UCSD-AML1 (cell line): ENCODE results near the gene PRPF19.
"Not testable (repeated sequence)": the region's sequence is repeated elsewhere in the genome, so short reads cannot be mapped to it uniquely, and the experiment has no call there.

Source experiments
- DNase-seq: peaks from one replicate; lab custom pipeline; 2025; ENCODE audit not compliant: unreplicated experiment; lab: John Stamatoyannopoulos, UW

Gene PRPF19

GRCh38 chr11:60910281-60910687 is 3.9 kb upstream of the PRPF19 start:
- DNase-seq = no peak

DNA sequence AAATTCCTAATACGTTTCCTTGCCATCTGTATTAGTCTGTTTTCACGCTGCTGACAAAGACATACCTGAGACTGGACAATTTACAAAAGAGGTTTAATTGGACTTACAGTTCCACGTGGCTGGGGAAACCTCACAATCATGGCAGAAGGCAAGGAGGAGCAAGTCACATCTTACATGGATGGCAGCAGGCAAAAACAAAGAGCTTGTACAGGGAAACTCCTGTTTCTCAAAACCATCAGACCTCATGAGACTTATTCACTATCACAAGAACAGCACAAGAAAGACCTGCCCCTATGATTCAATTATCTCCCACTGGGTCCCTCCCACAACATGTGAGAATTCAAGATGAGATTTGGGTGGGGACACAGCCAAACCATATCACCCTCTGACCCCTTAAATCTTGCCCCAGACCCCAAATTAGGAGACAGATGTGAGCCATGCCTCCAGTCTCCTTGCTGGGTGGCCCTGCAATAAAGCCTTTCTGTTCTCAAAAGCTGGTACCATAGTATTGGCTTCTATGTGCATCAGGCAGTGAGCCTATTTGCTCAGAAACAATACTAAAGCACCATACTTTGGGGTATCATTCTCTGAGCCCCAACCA is 3.4 kb upstream of the PRPF19 start:
- not testable (repeated sequence) for DNase-seq

DNA sequence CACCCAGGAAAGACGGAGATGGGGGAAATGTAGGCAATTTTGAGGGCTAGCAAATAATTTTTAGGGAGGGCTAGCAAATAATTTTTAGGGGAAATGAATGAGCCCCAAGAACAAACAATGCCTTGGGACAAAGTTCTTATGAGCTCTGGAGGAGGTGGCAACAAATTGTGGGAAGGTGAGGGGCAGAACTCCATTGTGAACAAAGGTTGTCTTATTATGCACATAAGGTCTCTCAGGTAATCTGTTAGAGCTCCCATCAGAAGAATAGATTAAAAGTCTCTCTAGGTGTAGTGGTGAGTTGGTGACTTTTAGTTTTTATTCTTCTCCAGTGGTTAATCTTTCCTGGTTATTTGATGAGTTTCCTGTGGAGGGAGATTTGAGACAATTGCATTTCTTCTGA is 2.4 kb upstream of the PRPF19 start:
- DNase-seq = no peak

DNA sequence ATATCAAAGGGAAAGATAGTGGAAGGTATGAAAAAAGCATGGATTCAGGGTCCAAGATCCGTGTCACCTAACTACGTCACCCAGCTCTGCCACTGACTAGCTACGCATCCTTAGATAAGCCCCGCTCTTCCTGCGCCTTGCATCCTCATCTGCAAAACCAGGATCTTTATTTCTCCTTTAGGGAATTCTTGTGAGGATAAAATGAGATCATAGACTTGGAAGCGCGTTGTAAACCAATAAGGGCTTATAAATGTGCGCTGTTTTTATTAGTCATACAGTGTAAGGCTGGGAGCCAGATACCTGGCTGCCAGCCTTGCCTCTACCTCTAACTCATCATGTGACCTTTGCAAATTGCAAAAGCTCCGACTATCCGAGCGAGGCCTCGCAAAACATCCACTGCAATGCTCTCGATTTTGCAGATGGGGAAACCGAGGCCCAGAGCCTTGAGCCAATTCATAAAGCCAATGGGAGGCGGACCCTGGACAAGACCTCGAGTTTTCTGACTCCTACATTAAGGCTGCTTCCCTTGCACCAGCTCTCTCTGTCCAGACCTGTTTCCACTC is 753 bp downstream of the PRPF19 start:
- no peak for DNase-seq

DNA sequence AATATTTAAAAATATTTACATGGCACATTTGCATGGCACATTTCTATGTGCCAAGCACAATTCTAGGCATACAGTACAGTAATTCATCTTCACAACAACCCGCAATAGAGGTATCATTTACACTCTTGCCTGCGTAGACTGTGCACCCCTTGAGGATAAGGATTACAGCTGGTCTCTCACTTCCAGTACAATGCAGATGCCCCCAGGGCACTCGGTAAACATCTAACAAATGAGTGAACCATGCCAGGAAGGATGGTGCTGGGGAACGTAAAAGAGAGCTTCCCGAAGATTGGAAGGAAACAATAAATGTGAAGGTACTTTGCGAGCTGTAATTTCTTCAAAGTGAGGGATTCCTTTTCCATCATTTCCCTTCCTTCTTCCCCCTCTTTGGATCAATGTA is 1.3 kb downstream of the PRPF19 start:
- DNase-seq = no peak

GRCh38 chr11:60902625-60903024 is 3.8 kb downstream of the PRPF19 start:
- no peak for DNase-seq

DNA sequence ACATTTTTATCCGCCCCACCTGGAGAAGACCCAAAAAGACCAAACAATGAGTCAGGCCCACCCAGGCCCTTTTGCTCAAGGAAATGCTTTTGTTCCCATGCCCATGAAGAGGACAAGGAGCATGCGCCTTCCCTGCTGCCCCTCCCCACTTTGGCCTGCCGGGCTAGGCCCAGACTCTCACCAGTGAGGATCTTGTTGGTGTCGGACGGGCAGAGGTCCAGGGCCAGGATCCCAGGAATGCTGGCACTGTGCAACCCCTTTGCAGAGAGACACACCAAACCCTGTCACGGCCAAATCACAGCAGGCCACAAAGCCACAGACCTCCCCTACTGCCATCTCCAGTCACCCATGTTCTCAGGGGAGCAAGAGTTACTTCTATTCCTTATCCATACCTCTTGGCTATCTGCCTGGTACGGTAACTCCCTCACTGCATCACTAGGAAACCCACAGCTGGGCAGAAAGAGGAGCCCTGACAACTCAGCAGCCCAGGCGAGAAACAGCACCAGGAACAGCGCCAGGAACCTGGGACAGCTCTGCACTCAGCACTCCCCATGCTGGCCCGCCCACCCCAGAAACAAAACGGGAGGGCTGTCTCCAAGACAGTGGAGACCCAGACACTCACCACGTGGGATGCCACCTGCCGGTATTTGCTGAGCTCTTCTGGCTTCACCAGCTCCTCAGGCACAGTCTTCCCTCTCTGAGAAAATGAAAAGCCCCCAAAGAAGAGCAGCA is 5.5 kb downstream of the PRPF19 start:
- no peak for DNase-seq

DNA sequence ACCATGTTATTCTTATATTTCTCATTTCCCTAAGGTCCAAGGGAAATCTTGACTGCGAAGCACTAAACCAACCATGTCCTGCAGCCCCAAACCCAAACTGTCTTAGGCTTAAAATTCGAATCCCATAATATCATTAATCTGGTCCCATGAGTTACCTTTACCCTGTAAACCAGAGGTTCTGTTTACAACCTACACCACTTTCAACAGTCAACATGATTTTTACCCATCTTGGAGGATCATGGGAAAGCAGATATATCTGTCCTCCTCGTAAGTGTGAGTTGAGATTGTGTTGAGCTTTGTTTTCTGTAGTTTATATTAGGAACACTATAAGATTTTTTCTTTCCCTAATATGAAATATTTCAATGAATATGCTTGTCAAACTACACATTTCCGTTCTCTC is 6.4 kb downstream of the PRPF19 start:
- DNase-seq = no peak

DNA sequence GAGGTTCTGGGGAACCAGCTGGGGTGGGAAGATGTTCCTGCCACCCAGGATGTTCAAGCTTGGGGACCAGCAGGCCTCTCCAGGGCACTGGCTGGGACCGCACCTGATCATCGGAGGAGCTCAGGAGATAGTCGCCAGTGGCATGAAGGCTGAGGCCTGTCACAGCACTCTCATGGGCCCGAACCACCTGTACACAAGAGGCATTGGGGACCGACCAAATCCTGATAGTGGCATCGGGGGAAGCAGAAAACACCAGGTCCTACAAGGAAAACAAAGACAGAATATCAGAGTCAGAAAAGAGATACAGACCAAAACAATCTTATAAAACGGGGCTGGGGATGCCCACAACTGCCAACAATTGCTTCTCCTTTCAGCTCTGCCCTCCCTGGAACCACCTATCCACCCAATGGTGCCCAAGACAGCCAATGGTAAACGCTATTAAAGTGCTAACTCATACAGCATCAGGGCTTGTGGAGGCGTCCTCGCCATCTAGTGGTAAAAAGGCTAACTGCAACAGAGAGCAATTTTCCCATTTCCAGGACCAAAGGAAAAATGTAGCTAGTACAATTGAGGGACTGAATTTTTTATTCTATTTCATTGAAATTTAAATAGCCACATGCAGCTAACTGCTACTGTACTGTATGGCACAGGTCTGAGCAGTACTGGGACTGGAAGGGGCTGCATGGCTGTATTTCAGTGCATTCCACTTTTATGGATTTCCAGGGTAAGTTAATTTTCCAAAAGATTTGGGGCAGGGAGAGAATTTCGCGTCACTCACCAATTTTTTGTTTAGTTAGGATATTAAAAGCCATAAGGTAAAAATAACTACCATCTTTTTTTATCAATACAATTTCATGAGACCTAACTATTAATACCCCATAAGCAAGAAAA is 7.1 kb downstream of the PRPF19 start:
- DNase-seq = peak; percentile 34

GRCh38 chr11:60897496-60897895 is 8.9 kb downstream of the PRPF19 start:
- DNase-seq = no peak

GRCh38 chr11:60895687-60896086 is 10.7 kb downstream of the PRPF19 start:
- no peak for DNase-seq

DNA sequence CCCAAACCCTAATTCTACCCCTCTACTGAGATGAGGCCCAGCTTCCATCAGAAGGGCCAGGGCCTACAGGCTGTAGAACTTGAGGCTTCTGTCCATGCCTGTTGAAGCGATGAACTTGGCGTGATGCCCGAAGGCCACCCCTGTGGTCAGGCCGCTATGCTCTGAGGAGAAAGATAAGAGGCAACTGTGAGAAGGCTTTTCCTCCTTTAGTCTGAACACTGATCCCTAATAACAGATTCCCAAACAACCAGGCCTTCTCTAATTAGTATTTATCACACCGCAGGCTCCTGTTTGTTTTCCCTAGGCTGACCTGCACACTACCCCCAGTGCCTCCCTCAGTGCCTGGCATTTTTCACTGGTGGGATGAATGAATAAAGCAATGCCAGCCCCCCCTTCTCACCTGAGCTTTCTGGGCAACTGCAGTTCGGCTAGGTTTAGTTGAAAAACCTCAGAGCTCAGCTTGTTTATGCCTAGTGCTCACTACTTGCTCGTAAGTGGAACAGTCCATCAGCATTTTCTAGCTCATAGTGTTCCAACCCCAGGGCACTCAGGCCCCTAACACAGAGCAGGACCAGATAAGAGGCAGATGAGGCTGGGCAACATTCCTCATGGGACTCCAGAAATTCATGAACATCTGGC is 15.2 kb downstream of the PRPF19 start:
- DNase-seq = peak; percentile 65

DNA sequence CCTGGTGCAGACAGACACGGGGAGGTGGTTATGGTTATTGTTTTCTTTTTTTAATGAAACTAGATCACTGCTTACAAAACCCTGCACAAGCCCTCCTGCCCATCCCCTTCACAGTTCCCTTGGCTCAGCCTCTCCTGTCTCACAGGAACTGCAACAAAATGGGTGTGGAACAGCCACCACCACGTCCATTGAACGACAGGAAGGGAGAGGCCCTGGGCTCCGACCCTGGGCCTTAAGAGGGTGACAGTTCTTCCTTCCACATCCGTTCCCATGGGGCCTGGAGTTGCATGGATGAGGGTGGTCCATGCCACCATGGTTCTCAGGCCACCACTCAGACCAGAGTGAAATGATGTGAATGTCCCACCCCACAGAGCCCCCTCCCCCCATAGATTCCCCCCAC is 15.7 kb downstream of the PRPF19 start:
- DNase-seq = peak; percentile 34

DNA sequence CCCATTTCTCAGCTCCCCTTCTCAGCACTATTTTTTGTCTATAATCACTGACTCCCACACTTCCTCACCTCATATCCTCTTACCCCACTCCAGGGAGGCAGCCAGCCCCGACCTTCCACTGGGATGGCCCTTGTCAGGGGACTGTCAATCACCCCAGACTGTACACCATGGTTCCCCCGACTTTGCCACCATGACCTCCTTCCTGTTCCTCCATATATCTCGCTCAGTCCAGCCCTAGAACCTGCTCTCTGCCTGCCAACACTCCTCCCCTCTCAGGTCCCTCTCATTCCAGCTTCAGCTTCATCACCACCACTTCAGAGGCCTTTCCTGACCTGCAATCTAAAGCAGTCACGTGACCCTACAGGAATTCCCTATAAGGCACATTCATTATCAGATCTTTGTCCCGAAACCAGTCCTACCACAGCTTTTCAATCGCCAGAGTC is 16.5 kb downstream of the PRPF19 start:
- no peak for DNase-seq

DNA sequence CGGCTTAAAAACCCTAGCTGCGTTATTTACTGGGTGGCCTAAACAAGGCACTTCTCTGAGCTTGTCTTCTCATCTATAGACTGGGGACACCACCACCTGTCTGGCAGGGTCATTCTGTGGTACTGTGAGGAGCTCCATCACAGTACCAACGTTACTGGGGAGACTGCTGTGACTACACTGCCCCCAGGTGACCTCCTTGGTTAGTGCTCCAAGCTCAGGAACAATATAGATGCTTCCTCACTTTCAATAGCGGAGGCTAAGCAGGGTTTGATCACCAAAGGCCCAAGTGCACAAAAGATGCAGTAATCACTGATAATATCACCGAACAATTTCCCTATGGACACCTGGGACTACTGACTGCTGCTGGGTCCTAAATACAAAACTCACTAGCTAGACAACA is 18.8 kb downstream of the PRPF19 start:
- DNase-seq = peak; percentile 52

- DNase-seq = no peak
These were observed 25.6 kb downstream of the PRPF19 start for GRCh38 chr11:60880643-60881282.

DNA sequence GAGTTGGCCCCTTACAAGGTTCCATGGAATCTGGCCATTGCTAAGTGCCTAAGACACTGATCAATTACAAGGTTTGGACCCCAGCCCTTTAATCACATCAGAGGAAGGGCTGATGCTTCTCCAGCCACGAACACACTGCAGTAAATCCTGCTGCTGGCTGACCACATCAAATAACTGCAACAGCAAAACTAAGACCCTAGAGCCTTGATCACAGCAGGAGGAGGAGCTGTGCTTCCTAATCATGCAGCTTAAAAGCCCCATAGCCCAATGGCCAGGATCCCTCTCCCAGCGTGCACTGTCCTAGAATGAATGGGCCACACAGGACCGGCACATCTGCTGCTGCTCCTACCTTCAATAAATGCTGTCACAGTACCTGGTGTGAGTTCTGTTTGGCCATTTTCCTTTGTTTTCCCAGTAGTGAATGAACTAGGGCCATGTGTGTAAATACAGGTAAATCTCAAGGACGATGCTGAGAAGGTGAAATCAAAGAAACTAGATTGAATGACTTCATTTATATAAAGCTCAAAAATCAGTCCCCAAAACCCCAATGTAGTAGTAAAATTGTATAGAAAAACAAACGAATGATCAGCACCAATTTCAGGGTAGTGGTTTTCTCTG is 26.3 kb downstream of the PRPF19 start:
- DNase-seq = no peak

- no peak for DNase-seq
These were observed 27.3 kb downstream of the PRPF19 start for GRCh38 chr11:60879104-60879503.

GRCh38 chr11:60878245-60879101 is 27.9 kb downstream of the PRPF19 start:
- DNase-seq = no peak
